Neural cell (in vitro differentiated cells): ENCODE data around the gene FEN1.

ENCODE experiments used
- CTCF ChIP-seq: fragments of 450-650 bp; IDR thresholded peaks from 2 replicates; pipeline ENCODE4 v1.5.1; 2014; ENCODE audit warnings: antibody characterized with exemption, mild to moderate bottlenecking, moderate library complexity; ENCODE audit not compliant: poor library complexity, severe bottlenecking
- EZH2 ChIP-seq: fragments of 200-600, 300-800 bp; shearing (Covaris generic), sonication (generic); IDR thresholded peaks from 2 replicates; pipeline ENCODE4 v1.6.1; 2014; ENCODE audit warnings: antibody characterized with exemption, low read length, borderline replicate concordance, mild to moderate bottlenecking; ENCODE audit not compliant: insufficient read depth, poor library complexity, severe bottlenecking
- POLR2AphosphoS5 ChIP-seq: IDR thresholded peaks from 2 replicates; pipeline ENCODE4 v1.6.1; 2012
- RAD21 ChIP-seq: fragments of 450-650 bp; conservative IDR thresholded peaks from 2 replicates; pipeline ENCODE4 v1.6.1; 2014; ENCODE audit warnings: antibody characterized with exemption, mild to moderate bottlenecking, moderate library complexity

GRCh38 chr11:61806785-61807184 is 14.1 kb downstream of the FEN1 start:
- TF ChIP-seq CTCF (no peak), EZH2 (no peak), POLR2AphosphoS5 (no peak), RAD21 (no peak)
